CD4-positive, alpha-beta T cell treated with Interleukin-21 for 1 hour (primary cell): Measurements from ENCODE around the gene CELF4.
"Not testable (repeated sequence)": the region's sequence is repeated elsewhere in the genome, so short reads cannot be mapped to it uniquely, and the experiment has no call there.

Experiments used
- DNase-seq: peaks from one replicate; pipeline ENCODE4 v3.0.0-alpha.2; 2020

Gene CELF4

GRCh38 chr18:37489011-37489410 is 76.6 kb downstream of the CELF4 start:
- no peak for DNase-seq

DNA sequence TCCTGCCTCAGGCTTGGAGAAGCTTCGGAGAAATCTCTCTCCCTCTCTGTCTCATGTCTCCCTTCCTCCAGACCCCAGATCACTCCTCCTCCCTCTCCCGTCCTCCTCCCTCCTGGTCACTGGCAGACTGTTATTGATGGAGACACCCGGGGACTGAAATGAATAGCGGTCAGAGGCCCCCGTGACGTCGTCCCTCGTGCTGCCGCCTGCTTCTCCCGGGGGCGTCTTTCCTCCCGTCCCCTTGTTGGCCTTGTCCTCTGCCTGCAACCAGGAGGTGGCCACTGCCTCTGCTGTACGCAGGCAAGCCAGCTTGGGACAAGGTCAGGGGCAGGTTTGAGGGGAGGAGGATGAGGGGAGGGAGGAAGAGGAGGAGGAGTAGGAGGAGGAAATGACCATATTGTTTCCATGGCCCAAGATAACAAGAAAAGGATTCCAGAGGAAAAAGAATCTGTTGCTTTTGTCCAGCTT is 78.2 kb downstream of the CELF4 start:
- DNase-seq, result no peak

DNA sequence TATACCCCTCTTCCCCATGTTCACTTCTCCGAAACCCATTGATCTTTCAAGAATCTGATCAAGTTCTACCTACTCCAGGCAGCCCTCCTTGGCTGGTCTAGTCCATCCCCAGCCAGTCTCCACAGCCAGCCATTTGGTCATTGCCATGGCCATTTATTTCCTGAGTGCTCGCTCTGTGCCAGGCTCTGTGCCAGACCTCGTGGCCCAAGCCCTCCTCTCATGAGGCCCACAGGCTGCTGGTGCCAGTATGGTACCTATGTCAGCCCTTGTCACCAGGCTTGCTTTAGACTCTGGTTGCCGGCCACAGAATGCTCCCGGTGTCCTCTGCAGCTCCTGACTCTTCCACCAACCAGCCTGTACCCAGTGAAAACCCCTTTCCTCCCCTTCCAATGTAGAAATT is 78.8 kb downstream of the CELF4 start:
- DNase-seq, result no peak

DNA sequence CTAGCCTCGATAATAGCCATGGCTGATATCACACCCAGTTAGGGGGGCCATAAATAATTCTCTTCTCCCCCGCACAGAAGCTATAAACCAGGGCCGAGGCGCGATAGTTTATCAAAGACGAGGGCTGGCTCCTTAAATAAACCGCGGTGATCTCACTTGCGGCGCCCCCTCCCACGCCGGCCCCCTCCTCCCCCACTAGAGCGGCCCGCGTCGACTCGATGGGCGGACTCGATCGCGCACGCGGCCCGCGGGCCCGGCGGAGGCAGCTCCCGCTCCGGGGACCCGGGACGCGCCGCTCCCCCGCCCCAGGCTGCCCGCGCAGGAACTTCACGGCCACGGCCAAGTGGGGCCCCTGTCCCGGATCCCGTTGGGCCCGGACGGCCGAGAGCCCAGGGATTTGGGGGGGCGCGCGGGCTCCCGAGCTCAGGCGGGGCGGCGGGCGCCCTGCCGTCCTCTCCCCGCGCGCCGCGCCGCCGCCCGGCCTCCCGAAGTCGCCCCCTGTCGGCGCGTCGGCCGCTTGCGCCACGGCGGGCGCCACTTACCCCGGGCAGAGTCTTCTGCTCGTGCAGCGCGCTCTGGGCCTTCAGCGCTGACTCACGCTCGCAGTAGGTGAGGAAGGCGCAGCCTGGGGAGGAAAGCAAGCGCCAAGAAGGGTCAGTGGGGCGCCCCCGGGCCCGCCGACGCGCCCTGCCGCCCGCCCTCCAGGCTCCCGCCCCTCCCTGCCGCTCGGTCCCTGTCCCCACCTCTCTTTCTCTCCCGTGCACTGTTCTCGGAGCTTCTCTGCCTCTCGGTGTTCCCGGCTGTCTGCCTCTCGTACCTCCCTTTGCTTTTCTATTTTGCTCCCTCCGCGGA is 80.4 kb downstream of the CELF4 start:
- no peak for DNase-seq

DNA sequence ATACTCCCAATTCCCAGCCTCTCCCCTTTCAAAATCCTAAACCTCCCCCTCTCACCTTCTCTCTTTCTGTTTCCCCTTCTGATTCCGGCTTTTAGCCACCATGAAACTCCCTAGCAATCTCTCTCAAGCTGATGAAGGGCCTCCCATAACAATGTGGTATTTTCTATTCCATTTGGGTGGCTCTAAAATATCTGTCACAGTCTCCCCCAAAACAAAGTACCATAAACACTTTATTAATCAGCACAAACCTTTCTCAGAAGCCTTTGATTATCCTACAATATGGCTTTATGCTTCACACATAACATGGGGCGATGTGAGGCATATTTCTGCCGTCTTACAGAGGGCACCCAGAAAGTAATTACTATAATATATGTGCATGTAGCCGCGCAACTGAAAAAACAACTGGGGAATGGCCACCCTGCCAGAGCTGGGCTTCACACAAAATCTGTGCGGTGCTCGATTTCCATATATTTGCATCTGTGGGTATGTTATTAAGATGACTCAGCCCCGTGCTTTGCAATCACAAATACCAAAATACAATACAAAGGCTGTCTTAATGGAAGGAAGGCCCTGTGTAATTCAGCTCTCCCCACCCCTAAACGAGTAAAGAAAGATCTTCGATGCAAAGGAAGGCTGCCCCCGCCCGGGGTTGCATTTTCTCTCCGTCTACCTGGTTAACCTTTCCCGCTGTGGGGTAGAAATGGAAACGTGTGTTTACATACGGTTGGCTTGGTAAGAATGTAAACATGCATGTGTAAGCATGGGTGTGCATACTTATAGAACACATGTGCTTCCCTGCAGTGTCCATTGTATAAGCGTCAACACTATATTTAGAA is 81.4 kb downstream of the CELF4 start:
- no peak for DNase-seq

DNA sequence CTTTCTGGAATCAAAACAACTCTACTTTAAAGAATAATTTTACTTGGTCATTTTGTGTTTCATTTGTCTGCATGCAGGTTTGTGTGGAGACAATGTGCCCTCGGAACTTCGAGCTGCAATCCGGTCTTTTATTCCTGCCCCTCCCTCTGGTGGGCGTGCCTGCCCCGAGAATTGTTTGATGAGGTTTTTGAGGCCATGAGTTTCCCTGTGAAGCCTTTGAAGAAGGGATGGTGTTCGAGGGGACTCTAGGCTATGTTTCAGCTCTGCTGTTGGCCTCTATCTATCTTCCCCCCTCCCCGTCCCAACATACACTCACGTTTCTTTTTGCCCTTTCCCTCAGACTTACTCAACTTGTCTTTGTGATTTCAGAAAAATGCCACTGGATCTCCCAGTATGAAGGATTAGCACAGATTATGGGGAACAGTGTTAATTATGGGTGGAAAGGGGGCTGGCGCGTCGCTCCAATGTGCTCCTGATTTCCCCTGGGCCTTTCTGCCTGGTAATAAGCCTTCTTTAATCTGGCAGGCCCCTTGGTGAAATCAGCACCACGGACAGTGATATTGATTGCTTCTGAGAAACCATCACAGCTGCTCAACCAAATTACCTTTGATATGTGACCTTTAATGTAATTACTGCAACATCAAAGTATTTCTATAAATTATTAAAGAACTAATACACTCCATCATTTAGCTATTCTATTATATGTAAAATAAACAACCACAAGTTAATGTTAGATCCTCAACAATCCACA is 82.2 kb downstream of the CELF4 start:
- DNase-seq, result no peak

DNA sequence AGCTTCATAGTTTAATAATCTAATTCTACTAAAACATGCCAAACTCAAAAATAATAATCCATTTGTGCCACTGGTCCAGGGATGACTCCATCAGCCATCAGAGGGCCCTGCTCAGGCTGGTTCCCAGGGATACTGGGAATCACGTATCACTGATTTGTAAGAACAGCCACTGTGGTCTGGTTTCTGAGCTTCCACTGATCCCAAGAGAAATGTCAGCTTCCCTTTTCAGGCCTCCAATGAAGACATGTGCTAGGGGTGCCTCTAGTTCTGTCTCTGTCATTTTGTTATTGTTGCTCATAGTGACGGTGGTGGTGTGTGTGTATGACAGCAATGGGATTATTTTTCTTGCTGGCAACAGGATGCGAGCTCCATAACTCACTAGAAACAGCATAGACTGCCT is 83.2 kb downstream of the CELF4 start:
- no peak for DNase-seq

DNA sequence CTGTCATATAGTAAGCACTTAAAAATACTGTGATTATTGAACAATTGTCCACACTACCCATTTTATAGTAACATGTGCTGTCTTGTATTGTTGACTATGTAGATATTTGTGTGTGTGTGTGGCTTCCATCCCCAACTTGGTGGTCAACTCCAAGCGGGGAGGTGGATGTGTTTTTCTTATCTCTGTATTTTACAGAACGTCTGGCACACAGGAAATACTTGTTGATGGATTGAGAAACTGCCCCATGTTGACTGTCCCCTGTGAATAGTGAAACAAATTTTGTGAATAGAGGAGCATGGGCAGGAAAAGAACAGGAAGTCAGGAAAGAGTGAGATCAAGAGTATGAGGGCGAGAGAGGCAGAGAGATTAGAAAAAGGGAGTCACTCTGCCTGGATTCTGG is 83.6 kb downstream of the CELF4 start:
- no peak for DNase-seq

DNA sequence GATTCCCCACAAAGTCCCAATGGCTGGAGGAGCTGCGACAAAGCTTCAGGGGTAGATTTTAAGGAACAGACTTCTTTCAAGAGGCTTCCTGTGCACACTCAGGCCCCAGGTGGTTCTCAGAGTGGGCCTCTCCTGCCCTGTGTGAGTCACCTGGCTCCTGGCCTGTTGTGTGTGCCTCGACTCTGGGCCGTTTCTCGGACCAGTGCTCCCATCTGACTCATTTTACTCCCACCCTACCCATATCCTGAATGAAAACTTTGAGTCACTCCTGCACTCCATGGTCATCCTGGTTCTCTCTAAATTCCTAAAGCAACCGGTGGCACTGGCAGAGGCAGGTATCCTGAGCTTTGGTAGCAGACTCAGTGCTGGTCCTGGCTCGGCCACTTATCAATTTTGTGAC is 84.1 kb downstream of the CELF4 start:
- DNase-seq, result no peak

DNA sequence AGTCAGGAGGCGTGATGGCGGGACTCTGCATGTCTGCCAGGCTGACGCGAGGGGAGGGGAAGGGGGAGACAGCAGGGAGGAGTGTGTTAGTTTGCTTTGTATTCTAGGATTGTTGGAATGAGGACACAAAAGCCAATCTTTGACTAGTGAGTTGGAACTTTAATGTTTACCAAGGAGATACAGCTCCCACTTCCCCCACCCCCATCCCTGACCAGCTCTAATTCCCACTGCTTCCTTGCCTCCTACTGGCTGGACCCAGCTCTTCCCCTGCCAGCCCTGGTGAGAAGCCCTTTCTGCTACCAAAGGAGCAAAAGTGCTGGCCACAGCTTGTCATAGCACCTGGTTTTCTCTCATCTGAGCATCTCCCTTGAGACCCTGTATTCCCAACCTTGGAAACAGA is 84.5 kb downstream of the CELF4 start:
- no peak for DNase-seq

GRCh38 chr18:37476611-37477295 is 88.8 kb downstream of the CELF4 start:
- DNase-seq, result no peak

- DNase-seq, result no peak
Observed at GRCh38 chr18:37476182-37476581, 89.4 kb downstream of the CELF4 start.

GRCh38 chr18:37473195-37473840 is 92.3 kb downstream of the CELF4 start:
- no peak for DNase-seq

- no peak for DNase-seq
Observed at GRCh38 chr18:37471637-37472036, 94.0 kb downstream of the CELF4 start.

DNA sequence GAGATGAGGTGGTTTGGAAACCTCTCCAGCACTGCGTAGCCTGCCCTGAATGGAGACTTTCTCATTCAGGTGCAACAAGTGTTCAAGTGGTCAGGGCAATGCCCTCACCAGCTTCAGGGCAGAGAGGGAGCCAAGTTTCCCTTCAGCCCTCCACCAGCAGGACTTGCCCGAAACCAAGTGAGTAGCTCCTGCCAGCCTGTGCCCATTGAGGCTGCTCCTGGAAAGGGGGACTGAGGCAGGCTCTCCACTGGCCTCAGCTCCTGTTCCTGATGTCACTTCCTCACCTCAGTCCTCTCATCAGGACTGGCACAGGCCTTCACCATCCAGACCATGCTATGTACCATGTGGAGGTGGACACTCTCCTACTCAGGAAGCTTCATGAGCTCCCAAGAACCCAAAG is 94.6 kb downstream of the CELF4 start:
- DNase-seq, result no peak

- DNase-seq, result no peak
Observed at GRCh38 chr18:37467002-37467662, 98.5 kb downstream of the CELF4 start.

- DNase-seq, result no peak
Observed at GRCh38 chr18:37465958-37466357, 99.6 kb downstream of the CELF4 start.

DNA sequence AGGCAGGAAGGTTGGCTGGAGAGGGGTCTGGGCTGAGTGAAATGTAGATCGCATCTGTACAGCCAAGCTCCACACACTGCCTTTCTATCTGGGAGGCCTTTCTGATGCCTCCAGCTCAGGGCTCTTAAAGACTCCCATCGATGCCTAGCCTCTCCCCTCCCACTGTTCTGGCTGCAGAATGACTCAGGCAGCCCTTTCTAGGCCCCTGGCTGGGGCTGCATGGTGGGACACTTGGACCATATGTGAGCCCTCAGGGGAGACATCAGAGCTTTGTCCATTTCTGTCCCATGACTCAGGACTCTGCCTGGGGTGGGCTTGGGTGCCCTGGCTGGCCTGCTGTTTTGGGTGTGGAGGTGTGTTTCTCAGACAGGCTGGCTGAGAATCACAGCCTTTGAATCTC is 101.3 kb downstream of the CELF4 start:
- no peak for DNase-seq

GRCh38 chr18:37461329-37461728 is 104.3 kb downstream of the CELF4 start:
- not testable (repeated sequence) for DNase-seq

GRCh38 chr18:37460604-37461003 is 105.0 kb downstream of the CELF4 start:
- DNase-seq, result no peak

GRCh38 chr18:37458697-37459096 is 106.9 kb downstream of the CELF4 start:
- DNase-seq, result no peak

GRCh38 chr18:37457753-37458152 is 107.8 kb downstream of the CELF4 start:
- DNase-seq, result no peak
